ENCODE data around the gene FCRL6. TPM values are rescaled to one million over a fixed set of nuclear protein-coding genes. Genes with fewer than 3 reads are reported as not detected.

The FCRL6 gene
- polyA plus RNA-seq, 1 donor (not counting 4 experiments of a cell fraction or from before 2014, with no cell fraction given), result not detected

- Histone ChIP-seq H3K27me3 (ENCODE audit: control insufficient read depth, extremely low read depth, insufficient read depth, low read length) (no peaks in the 10 kb centered on the region), H2AFZ (ENCODE audit: control insufficient read depth, low read length) (no peak overlapping the region), H3K9ac (ENCODE audit: control insufficient read depth, extremely low read depth, insufficient read depth, low read length) (no peak overlapping the region), H3K79me2 (ENCODE audit: control insufficient read depth, insufficient read depth, low read length) (no peaks in the 10 kb centered on the region), H3K9me3 (ENCODE audit: control insufficient read depth, low read depth, low read length) (no peaks in the 10 kb centered on the region), H3K36me3 (ENCODE audit: control insufficient read depth in 2 of 2, extremely low read depth in 1 of 2, insufficient read depth in 2 of 2, low read length in 2 of 2) (no peaks in the 10 kb centered on the region), H3K4me3 (ENCODE audit: control insufficient read depth in 2 of 3, extremely low read depth in 1 of 3, insufficient read depth in 2 of 3, low read depth in 1 of 3, low read length in 3 of 3) (no peak overlapping the region), H3K27ac (ENCODE audit: control insufficient read depth, insufficient read depth, low read length) (no peak overlapping the region), H4K20me1 (ENCODE audit: control insufficient read depth, extremely low read depth, insufficient read depth, low read length) (no peaks in the 10 kb centered on the region), H3K4me2 (ENCODE audit: control insufficient read depth, extremely low read depth, insufficient read depth, low read depth, low read length) (no peak overlapping the region), H3K4me1 (ENCODE audit: control insufficient read depth, extremely low read depth, insufficient read depth, low read length) (peaks cover under 1% of the 10 kb centered on the region), H3K9me1 (ENCODE audit: control insufficient read depth, extremely low read depth, insufficient read depth, low read length) (no peaks in the 10 kb centered on the region)
- dilution Hi-C loops (cut with MboI; ENCODE audit: extremely low pct_ligation_motif_present, low sequenced_read_pairs), result no loop called here
- no peak for TF ChIP-seq CTCF (optimal IDR thresholded peaks at IDR 0.05 in 1 of 3, IDR thresholded peaks at IDR 0.05 in 1 of 3, conservative IDR thresholded peaks at IDR 0.05 in 1 of 3; ENCODE audit: extremely low read depth in 1 of 3, insufficient read depth in 2 of 3, low read length in 3 of 3)
- TF ChIP-seq EZH2 (IDR thresholded peaks at IDR 0.05; ENCODE audit: low read length), result no peak
- FAIRE-seq, result no peak
- no peak for DNase-seq (ENCODE audit: low read depth, low spot score)
These were observed 33.2 kb downstream of the FCRL6 start for GRCh38 chr1:159835356-159835755.

GRCh38 chr1:159835862-159836525 is 33.8 kb downstream of the FCRL6 start:
- dilution Hi-C loops (cut with MboI; ENCODE audit: extremely low pct_ligation_motif_present, low sequenced_read_pairs), result no loop called here
- DNase-seq (ENCODE audit: low read depth, low spot score), result no peak

More at GRCh38 chr1:159835862-159836525, 33.8 kb downstream of the FCRL6 start:
- no peaks in the 10 kb centered on the region for H3K27me3 ChIP-seq (ENCODE audit: control insufficient read depth, extremely low read depth, insufficient read depth, low read length)
- no peaks in the 10 kb centered on the region for H3K36me3 ChIP-seq (ENCODE audit: control insufficient read depth in 2 of 2, extremely low read depth in 1 of 2, insufficient read depth in 2 of 2, low read length in 2 of 2)
- H3K4me3 ChIP-seq (ENCODE audit: control insufficient read depth in 2 of 3, extremely low read depth in 1 of 3, insufficient read depth in 2 of 3, low read depth in 1 of 3, low read length in 3 of 3), result no peak overlapping the region
- H3K9me3 ChIP-seq (ENCODE audit: control insufficient read depth, low read depth, low read length), result no peaks in the 10 kb centered on the region
- H3K79me2 ChIP-seq (ENCODE audit: control insufficient read depth, insufficient read depth, low read length), result no peaks in the 10 kb centered on the region
- no peak overlapping the region for H2AFZ ChIP-seq (ENCODE audit: control insufficient read depth, low read length)
- no peaks in the 10 kb centered on the region for H3K4me1 ChIP-seq (ENCODE audit: control insufficient read depth, extremely low read depth, insufficient read depth, low read length)
- no peaks in the 10 kb centered on the region for H3K9me1 ChIP-seq (ENCODE audit: control insufficient read depth, extremely low read depth, insufficient read depth, low read length)
- FAIRE-seq, result no peak
- H3K4me2 ChIP-seq (ENCODE audit: control insufficient read depth, extremely low read depth, insufficient read depth, low read depth, low read length), result no peak overlapping the region
- TF ChIP-seq EZH2 (IDR thresholded peaks at IDR 0.05; ENCODE audit: low read length) (no peak), CTCF (optimal IDR thresholded peaks at IDR 0.05 in 1 of 3, IDR thresholded peaks at IDR 0.05 in 1 of 3, conservative IDR thresholded peaks at IDR 0.05 in 1 of 3; ENCODE audit: extremely low read depth in 1 of 3, insufficient read depth in 2 of 3, low read length in 3 of 3) (peak in 1 of 3 experiments; percentile 25)
- no peak overlapping the region for H3K9ac ChIP-seq (ENCODE audit: control insufficient read depth, extremely low read depth, insufficient read depth, low read length)
- no peaks in the 10 kb centered on the region for H4K20me1 ChIP-seq (ENCODE audit: control insufficient read depth, extremely low read depth, insufficient read depth, low read length)
- H3K27ac ChIP-seq (ENCODE audit: control insufficient read depth, insufficient read depth, low read length), result no peak overlapping the region
